Activated B cell treated with CpG ODN at 0.5 μM for 24 hours (primary cell): ENCODE data around the gene MLPH. TPM values are rescaled to one million over a fixed set of nuclear protein-coding genes. Genes with fewer than 3 reads are reported as not detected.
"Not testable (repeated sequence)": the region's sequence is repeated elsewhere in the genome, so short reads cannot be mapped to it uniquely, and the experiment has no call there.

ENCODE experiments used
- ATAC-seq: fragments of 200-7000 bp; cut with Tn5 transposase; one replicate; pipeline ENCODE4 v1.10.0; 2021; ENCODE audit warnings: low read depth, mild to moderate bottlenecking, moderate library complexity
- CTCF ChIA-PET: fragments of 350-600 bp; sonication (Branson Sonifier 250); formaldehyde crosslinking; loops from one replicate; lab custom pipeline; 2021; ENCODE audit warnings: antibody characterized with exemption; lab: Charles Lee
- POLR2A ChIA-PET: fragments of 350-600 bp; sonication (Branson Sonifier 250); formaldehyde crosslinking; loops from one replicate; lab custom pipeline; 2021; ENCODE audit warnings: antibody characterized with exemption; lab: Charles Lee
- DNase-seq: peaks from one replicate; pipeline ENCODE4 v3.0.0; 2022
- H3K27ac Mint-ChIP-seq: one replicate; pipeline ENCODE4 v1.8.0; 2020; ENCODE audit warnings: mixed read lengths
- H3K27me3 Mint-ChIP-seq: one replicate; pipeline ENCODE4 v1.8.0; 2021; ENCODE audit warnings: mixed read lengths
- H3K36me3 Mint-ChIP-seq: one replicate; pipeline ENCODE4 v1.8.0; 2021; ENCODE audit warnings: low read depth, mixed read lengths
- H3K4me1 Mint-ChIP-seq: one replicate; pipeline ENCODE4 v1.8.0; 2021; ENCODE audit warnings: mixed read lengths
- H3K4me3 Mint-ChIP-seq: one replicate; pipeline ENCODE4 v1.8.0; 2020; ENCODE audit warnings: mild to moderate bottlenecking, mixed read lengths
- H3K9me3 Mint-ChIP-seq: one replicate; pipeline ENCODE4 v1.8.0; 2020; ENCODE audit warnings: mixed read lengths
- intact Hi-C: fragments of 100-400 bp; cut with micrococcal nuclease; formaldehyde crosslinking; loops from one replicate; pipeline ENCODE4 v1.15.1; 2024
- total RNA-seq: library from RNA; stranded (reverse); gene quantifications from 2 replicates; pipeline ENCODE4 v1.2.3, GENCODE V29; 2022
- TF ChIP-seq, protein P1 (sequence below): fragments of 200-600 bp; IDR thresholded peaks from one replicate; pipeline ENCODE4 v1.8.0; 2022; ENCODE audit warnings: antibody characterized with exemption, mild to moderate bottlenecking

The MLPH gene
- total RNA-seq, 1 donor from 2014 or later: not detected

DNA sequence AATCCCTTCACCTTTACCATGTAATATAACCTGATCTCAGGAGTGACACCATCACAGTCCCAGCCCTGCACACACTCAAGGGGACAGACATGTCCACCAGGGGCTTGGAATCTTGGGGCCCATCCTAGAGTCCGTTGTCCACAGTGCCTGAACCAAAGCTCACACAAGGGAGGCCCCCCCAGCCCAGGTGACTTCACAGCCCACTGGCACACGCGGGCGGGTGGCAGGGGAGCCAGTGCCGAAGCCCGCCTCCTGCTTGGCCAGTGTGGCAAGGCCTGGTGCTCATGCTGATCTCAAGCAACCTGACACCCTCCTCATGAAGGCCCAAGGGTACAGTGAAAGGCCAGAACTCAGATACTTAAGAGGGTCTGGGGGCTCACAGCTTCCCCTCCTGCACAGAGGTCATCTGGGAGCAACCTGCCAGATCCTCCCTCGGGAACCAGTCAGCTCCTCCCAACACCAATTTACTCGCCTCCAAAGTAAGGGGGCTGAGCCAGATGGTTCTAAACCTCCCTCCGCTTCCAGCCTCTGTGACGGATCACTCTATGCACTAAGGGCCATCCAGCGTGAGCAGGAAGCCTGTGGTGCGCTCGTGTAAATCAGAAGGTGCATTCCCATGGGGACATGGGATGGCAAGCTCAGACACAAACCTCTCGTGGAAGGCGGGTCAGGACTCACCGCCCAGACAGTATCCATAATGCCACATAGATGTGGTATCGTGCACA, 106.7 kb downstream of the MLPH start:
- H3K27me3 Mint-ChIP-seq: no peaks in the 10 kb centered on the region
- intact Hi-C loops: no loop called here
- H3K36me3 Mint-ChIP-seq: no peaks in the 10 kb centered on the region
- ChIA-PET CTCF (no interaction called here), POLR2A (no interaction called here)
- H3K4me1 Mint-ChIP-seq: peaks cover 13% of the 10 kb centered on the region
- H3K9me3 Mint-ChIP-seq: no peaks in the 10 kb centered on the region
- H3K4me3 Mint-ChIP-seq: no peak overlapping the region
- no peak for DNase-seq
- ATAC-seq: no peak
- TF ChIP-seq, protein P1, sequence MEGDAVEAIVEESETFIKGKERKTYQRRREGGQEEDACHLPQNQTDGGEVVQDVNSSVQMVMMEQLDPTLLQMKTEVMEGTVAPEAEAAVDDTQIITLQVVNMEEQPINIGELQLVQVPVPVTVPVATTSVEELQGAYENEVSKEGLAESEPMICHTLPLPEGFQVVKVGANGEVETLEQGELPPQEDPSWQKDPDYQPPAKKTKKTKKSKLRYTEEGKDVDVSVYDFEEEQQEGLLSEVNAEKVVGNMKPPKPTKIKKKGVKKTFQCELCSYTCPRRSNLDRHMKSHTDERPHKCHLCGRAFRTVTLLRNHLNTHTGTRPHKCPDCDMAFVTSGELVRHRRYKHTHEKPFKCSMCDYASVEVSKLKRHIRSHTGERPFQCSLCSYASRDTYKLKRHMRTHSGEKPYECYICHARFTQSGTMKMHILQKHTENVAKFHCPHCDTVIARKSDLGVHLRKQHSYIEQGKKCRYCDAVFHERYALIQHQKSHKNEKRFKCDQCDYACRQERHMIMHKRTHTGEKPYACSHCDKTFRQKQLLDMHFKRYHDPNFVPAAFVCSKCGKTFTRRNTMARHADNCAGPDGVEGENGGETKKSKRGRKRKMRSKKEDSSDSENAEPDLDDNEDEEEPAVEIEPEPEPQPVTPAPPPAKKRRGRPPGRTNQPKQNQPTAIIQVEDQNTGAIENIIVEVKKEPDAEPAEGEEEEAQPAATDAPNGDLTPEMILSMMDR: no peak
- H3K27ac Mint-ChIP-seq: no peak overlapping the region

DNA sequence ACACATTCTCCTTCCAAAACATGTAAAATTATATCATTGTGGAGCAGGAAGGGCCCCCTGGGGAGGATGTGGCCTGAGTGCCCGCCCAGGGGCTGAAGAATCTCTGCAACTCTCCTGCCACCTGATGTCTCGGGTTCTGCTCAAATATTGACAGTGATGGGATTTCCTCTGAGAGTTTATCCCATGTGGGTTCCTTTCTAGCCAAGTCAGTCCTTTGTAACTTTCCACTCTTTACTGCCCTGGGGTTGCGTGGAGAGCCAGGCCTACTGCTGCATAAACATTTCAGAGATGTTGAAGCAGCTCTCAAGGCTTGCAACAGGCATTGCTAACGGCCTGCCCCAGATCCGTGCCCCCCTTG, 107.4 kb downstream of the MLPH start:
- ChIA-PET CTCF (interaction anchor here (1.0 kb wide), 1 partner anchor 23 kb away, joined by 3 read pairs; no protein-coding TSS in a partner anchor), POLR2A (no interaction called here)
- H3K27ac Mint-ChIP-seq: no peak overlapping the region
- peaks cover 13% of the 10 kb centered on the region for H3K4me1 Mint-ChIP-seq
- DNase-seq: no peak
- no peaks in the 10 kb centered on the region for H3K36me3 Mint-ChIP-seq
- no peak overlapping the region for H3K4me3 Mint-ChIP-seq
- no peaks in the 10 kb centered on the region for H3K9me3 Mint-ChIP-seq
- intact Hi-C loops: no loop called here
- H3K27me3 Mint-ChIP-seq: no peaks in the 10 kb centered on the region
- no peak for ATAC-seq
- TF ChIP-seq, protein P1: no peak

DNA sequence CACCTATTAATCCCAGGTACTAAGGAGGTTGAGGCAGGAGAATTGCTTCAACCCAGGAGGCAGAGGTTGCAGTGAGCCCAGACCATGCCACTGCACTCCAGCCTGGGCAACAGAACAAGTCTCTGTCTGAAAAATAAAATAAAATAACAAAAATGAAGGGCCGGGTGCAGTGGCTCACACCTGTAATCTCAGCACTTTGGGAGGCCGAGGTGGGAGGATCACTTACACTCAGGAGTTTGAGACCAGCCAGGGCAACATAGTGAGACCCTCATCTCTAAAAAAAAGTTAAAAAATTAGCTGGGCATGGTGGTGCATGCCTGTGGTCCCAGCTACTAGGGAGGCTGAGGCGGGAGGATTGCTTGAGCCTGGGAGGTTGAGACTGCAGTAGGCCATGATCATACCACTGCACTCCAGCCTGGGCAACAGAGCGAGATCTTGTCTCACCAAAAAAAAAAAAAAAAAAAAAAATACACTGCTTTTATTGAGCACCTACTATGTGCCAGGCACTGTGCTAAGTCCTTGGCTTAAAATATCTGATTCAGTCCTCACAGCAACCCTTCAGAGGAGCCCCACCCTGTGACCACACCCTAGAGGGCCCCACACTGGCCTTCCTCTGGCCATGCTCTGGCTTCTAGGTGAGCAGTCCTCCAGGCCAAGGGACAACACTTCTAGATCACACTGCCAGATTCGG, 108.9 kb downstream of the MLPH start:
- H3K27me3 Mint-ChIP-seq, POLR2A ChIA-PET: not testable (repeated sequence)
- peaks cover 13% of the 10 kb centered on the region for H3K4me1 Mint-ChIP-seq

DNA sequence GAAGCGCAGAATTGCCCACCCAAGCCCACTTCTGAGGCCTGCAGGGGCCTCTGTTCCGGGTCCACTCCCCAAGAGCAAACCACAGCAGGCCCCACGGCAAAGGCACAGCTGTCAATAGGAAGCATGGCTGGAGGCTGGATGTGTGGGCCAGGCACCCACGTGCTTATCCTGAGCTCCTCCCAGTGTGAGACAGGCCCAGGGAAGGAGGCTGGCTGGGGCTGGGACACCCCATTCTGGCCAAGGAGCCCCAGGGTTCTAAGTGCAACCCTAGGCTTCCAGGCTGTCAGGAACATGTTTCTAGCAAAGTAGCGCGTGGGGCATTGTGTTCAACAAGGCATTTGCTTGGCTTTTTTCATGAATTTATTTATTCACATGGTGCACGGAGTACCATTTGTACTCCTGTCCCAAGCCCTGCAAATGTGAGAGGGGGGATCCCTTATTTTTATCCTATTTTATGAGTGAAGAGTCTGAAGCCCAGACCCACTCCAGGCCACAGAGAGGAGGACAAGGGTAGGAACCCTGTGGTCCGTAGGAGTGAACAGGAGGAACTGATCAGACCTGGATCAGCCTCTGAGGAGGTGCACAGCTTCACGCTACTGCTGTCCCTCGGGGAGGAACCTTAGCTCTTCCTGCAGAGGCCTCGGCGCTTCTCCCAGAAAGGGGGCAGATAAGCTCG, 109.6 kb downstream of the MLPH start:
- no peak for DNase-seq
- ATAC-seq: no peak
- peaks cover 7% of the 10 kb centered on the region for H3K4me1 Mint-ChIP-seq
- TF ChIP-seq, protein P1: no peak
- H3K27me3 Mint-ChIP-seq: no peaks in the 10 kb centered on the region
- H3K27ac Mint-ChIP-seq: no peak overlapping the region
- no peaks in the 10 kb centered on the region for H3K9me3 Mint-ChIP-seq
- ChIA-PET CTCF (no interaction called here), POLR2A (no interaction called here)
- no peaks in the 10 kb centered on the region for H3K36me3 Mint-ChIP-seq
- H3K4me3 Mint-ChIP-seq: no peak overlapping the region
- intact Hi-C loops: no loop called here

More for the DNA sequence above, 108.9 kb downstream of the MLPH start:
- CTCF ChIA-PET, H3K36me3 Mint-ChIP-seq, DNase-seq, ATAC-seq, intact Hi-C loops, H3K9me3 Mint-ChIP-seq, H3K4me3 Mint-ChIP-seq, H3K27ac Mint-ChIP-seq: not testable (repeated sequence)

DNA sequence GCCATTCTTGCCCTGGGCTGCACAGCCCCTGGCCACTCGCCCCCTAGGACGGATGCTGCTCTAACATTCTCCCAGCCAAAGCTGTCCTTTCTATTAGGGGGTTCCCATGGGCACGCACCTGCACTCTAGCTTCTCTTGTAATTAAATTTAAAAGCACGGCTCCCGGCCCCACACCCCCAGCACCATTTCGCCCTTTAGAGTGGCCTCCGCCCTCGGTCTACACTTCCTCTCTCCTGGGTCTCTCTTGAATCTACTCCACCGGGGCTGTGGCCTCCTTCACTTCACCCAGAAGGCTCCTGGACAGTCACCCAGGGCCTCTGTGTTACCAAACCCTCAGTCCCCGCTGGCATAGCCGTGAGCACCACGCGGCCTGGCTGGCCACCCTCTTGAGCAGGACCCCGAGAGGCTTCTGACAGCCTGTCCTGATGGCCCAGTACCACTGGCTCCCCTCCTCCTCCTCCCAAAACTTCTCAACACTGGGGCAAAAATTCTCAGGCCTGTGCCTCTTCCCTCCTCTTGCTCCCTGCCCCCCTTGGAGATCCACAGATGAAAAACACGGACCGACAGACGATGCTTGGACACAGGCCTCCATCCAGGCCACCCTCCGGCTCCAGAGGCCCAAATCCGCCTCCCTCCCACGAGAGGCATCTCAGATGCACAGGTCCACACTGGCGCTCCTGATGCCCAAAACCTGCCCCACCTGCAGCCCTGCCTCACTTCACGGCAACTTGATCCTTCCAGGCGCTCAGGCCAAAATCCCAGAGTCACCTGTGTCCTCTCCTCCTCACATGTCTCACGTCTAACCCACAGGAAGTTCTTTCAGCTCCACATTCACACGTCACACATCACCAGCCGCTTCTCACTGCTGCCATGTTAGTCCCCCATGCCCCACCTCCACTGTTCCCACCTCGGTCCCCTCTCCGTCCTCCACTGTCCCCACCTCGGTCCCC, 110.4 kb downstream of the MLPH start:
- H3K27me3 Mint-ChIP-seq: no peaks in the 10 kb centered on the region
- H3K9me3 Mint-ChIP-seq: no peaks in the 10 kb centered on the region
- ChIA-PET CTCF (no interaction called here), POLR2A (no interaction called here)
- ATAC-seq: no peak
- peaks cover 10% of the 10 kb centered on the region for H3K4me1 Mint-ChIP-seq
- no peak overlapping the region for H3K4me3 Mint-ChIP-seq
- no peaks in the 10 kb centered on the region for H3K36me3 Mint-ChIP-seq
- H3K27ac Mint-ChIP-seq: no peak overlapping the region
- DNase-seq: no peak
- TF ChIP-seq, protein P1: no peak
- intact Hi-C loops: no loop called here
